GM12865 (cell line): ENCODE results near the gene ZNF483.
A peak's percentile ranks its signal among the peaks of the same experiment; 100 is the strongest.

Experiments used
- DNase-seq: peaks from one replicate; pipeline ENCODE4 v3.0.0; 2010; ENCODE audit warnings: low read depth
- H3K4me3 ChIP-seq: 2 replicates; pipeline ENCODE4 v1.5.1; 2011; ENCODE audit warnings: mild to moderate bottlenecking, low read depth, low read length, control low read depth
- CTCF ChIP-seq: IDR thresholded peaks from 2 replicates; pipeline ENCODE4 v1.5.1; 2011; ENCODE audit warnings: low read length, control low read depth, low read depth, inconsistent platforms; ENCODE audit not compliant: insufficient read depth; ENCODE audit errors: missing control alignments

ZNF483 gene

GRCh38 chr9:111516061-111516465, 8.9 kb upstream of the ZNF483 start:
- peak; percentile 41 for DNase-seq
- no peak overlapping the region for H3K4me3 ChIP-seq
- TF ChIP-seq CTCF = no peak

- DNase-seq = no peak
- TF ChIP-seq CTCF = no peak
- H3K4me3 ChIP-seq = peak overlapping the region; percentile 44; the same call in 1 of the 2 replicates
Measured at GRCh38 chr9:111524731-111525055, 286 bp upstream of the ZNF483 start.

GRCh38 chr9:111527347-111527746, 2.4 kb downstream of the ZNF483 start:
- H3K4me3 ChIP-seq = no peak overlapping the region
- no peak for TF ChIP-seq CTCF
- DNase-seq = peak; percentile 5

GRCh38 chr9:111529787-111530186, 4.8 kb downstream of the ZNF483 start:
- H3K4me3 ChIP-seq = no peak overlapping the region
- TF ChIP-seq CTCF = no peak
- DNase-seq = no peak

GRCh38 chr9:111531716-111532115, 6.7 kb downstream of the ZNF483 start:
- no peak for TF ChIP-seq CTCF
- no peak overlapping the region for H3K4me3 ChIP-seq
- DNase-seq = no peak

GRCh38 chr9:111533099-111533790, 8.3 kb downstream of the ZNF483 start:
- DNase-seq = no peak
- no peak overlapping the region for H3K4me3 ChIP-seq
- no peak for TF ChIP-seq CTCF

GRCh38 chr9:111542497-111543254, 17.7 kb downstream of the ZNF483 start:
- no peak for DNase-seq
- H3K4me3 ChIP-seq = no peak overlapping the region
- TF ChIP-seq CTCF = no peak
